Daoy (cell line): ENCODE measurements around the gene POTEF. TPM values are rescaled to one million over a fixed set of nuclear protein-coding genes. Genes with fewer than 3 reads are reported as not detected.
"Not testable (repeated sequence)": the region's sequence is repeated elsewhere in the genome, so short reads cannot be mapped to it uniquely, and the experiment has no call there.

Source experiments
- DNase-seq: peaks from one replicate; pipeline ENCODE4 v3.0.0-alpha.2; 2015; ENCODE audit warnings: low read depth
- total RNA-seq: library from RNA; depleted of rRNA; stranded (reverse); fragments of >200 nt; shearing (Covaris generic); gene quantifications from 2 replicates; pipeline ENCODE4 v1.2.3, GENCODE V29; 2014; rRNA removed

The POTEF gene
- total RNA-seq, 1 experiment from 2014 or later: 4.0 TPM

DNA sequence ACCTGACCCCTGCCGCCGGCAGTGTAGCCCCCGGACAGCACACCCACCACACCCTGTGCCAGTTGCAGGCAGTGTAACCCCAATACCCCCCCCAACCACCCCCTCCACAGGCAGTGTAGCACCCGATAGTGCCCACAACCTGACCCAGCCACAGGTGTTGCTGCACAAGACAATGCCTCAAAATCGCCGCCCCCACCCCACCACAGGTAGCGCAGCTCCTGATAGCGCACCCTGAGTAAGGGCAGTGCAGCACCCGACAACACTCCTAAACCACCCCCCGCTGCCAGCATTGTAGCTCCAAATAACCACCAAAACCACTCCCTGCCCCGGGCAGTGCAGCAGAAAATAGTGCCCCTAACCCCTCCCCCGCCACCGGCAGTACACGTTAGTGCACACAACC, 558 bp downstream of the POTEF start:
- not testable (repeated sequence) for DNase-seq

DNA sequence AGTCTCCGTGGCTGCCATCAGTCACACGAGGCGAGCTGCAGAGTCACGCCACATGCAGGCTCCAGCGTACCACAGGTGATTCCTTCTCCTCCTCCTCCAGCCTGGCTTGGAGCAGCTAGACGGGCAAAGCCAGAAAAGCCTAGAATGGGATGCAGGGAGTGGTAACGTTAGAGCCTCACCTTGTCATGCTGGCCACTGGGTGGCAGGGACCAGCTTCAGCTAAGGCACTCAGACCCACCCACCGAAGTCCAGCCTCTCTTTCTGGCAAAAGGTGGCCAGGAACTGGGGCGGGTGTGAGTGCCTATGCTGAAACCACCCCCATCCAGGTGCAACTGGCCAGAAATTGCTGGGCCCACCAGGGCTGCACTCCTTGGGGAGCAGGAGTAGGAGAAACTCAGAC, 1.3 kb downstream of the POTEF start:
- DNase-seq: not testable (repeated sequence)

DNA sequence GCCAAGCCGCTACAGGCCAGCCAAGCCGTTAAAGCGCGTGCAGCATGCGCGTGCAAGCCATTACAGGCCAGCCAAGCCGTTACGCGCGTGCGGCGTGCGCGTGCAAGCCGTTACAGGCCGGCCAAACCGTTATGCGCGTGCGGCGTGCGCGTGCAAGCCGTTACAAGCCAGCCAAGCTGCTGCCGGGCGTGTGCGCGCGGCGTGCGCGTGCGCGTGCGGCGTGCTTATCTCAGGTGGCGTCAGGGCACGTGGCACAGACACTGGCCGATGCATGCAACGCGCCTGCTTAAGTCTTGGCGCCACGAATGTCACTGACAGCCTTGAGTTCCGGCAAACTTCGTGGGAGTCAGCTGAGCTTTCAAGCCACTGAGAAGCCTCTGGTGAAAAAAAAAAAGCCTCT, 8.1 kb downstream of the POTEF start:
- DNase-seq: not testable (repeated sequence)

DNA sequence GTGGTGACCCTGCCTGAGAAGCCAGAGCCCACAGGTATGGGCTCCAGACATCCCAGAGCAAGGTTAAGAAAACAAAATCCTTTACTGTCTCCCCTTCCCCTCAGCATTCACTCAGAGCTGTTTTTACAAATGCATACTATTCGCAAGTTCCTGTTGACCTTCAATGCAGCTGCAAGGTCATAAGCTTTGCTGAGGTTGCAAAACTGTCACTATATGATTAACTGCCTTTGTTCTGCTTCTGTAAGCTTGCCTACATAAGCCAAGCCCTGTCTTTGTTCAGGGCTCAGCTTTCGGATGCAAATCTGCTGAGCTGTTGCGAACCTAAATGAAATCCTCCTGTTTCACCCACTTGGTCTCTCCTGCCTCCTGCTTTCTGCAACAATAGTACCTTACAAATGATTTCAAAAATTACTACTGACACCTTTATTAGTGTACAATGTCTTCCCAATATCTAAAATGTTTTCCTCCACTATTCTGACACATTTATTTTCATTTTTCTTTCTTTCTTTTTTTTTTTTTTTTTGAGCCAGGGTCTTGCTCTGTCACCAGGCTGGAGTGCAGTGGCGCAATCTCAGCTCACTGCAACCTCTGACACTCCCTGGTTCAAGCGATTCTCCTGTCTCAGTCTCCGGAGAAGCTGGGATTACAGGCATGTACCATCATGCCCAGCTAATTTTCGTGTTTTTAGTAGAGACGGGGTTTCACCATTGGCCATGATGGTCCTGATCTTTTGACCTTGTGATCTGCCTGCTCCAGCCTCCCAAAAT, 26.2 kb downstream of the POTEF start:
- not testable (repeated sequence) for DNase-seq

DNA sequence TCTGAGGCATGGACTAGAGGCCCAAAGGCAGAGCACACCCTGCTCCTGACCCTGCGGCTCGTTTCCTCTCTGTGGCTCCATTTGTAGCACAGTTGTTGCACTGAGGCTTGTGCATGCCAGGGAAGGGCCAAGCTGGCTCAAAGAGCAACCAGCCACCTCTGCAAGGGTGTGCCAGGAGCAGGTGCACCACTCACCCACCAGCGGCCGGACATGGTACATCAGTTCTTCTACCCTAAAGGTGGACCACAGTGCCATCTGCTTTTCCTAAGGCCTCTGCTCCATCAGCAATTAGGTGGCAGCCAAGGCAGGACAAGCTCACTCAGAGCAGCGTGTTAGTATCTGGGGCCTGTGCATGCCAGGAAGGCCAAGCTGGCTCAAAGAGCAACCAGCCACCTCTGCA, 66.4 kb downstream of the POTEF start:
- DNase-seq: not testable (repeated sequence)

DNA sequence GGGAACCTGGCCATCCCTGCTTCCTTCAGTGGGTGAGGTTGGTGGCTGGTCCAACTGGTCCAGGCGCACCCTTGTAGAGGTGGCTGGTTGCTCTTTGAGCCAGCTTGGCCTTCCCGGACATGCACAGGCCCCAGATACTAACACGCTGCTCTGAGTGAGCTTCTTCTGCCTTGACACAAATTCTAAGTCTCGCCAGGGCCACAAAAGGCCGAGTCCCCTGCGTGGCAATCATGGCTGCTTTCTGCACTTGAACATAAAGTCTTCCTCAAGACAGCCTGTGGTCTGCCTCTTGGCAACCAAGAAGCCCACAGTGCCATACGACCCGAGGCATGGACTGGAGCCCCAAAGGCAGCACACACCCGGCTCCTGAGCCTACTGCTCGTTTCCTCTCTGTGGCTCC, 69.0 kb downstream of the POTEF start:
- not testable (repeated sequence) for DNase-seq

DNA sequence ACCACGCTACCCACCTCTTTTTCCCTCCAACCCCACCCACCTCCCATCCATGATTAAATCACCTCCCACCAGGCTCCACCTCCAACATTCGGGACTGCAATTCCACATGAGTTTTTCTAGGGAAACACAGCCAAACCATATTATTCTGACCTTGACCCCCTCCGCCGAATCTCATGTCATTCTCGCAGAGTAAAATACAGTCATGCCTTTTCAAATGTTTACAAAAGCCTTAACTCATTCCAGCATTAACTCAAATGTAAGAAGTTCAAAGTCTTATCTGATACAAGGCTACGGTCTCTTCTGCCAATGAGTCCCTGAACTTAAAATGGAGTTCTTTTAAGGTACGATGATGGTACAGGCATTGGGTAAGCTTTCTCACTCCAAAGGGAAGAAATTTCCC, 72.7 kb downstream of the POTEF start:
- DNase-seq: not testable (repeated sequence)

DNA sequence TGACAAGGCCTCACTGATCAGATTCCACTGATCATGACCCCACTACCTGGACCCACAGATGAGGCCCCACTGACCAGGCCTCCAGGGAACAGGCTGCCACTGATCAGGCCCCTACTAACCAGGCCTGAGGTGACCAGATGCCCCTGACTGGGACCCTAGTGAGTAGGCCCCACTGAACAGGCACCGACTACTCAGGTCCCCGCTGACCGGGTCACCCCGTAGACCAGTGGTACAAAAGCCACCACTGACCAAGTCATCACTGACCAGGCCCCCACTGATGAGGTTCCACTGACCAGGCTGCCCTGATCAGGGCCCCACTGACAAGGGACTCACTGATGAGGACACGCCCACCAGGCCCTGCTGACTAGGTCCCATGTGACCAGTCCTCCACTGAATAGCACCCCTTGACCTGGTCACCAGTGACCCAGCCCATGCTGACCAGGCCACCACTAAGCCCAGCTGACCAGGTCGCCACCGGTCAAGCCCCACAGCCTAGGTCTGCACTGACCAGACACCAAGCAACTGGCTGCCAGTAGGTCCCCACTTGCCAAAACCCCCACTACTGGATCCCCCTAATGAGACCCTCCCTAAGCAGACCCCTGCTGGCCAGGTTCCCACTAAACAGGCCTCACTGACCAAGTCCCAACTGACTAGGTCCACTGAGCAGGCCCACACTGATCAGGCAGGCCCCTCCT, 75.7 kb downstream of the POTEF start:
- DNase-seq: not testable (repeated sequence)

DNA sequence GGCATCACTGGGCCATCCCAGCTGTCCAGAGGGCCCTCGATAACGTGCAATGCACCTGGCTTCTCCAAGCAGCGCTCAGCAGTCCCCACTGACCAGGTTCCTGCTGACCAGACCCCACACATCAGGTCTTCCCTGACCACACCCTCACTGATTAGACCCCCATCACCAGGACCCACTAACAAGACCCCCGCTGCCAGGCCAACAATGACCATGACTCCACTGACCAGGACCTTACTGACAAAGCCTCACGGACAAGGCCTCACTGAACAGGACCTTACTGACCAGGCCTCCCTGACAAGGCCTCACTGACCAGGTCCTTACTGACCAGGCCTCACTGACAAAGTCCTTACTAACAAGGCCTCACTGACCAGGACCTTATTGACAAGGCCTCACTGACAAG, 76.6 kb downstream of the POTEF start:
- not testable (repeated sequence) for DNase-seq

DNA sequence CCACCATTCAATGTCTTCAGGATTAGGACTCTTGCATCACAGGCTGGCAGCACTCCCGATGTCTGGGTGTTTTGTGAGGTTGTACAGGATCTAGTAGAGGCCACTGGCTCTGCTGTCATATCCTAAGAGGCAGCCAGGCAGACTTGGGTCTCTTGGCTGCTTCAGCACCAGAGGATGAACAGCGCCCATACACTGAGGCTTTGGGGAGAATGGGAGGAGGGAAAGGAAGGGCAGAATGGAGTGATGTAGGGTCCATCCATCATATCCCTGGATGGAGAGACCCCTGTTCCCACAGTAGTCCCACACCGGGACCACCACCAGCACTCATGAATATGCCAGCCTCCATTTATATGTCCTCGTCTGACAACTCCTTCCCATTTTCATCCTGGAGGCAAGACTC, 80.6 kb downstream of the POTEF start:
- DNase-seq: not testable (repeated sequence)

DNA sequence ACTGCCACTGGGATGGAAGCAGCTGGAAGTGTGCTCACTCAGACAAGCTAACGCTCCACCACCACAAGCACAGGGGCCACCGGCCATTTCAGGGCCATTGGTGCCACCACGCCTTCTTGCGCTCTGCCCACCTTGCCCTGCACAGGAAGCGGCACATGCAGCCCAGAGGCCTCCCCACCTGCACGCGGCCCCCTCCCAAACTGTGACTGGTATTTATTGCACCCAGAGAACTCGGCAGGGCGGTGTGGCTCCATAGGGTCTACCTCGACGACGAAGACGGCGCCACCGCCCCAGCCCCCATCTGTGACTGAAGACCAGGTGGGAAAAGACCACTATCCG, 90.8 kb downstream of the POTEF start:
- not testable (repeated sequence) for DNase-seq

DNA sequence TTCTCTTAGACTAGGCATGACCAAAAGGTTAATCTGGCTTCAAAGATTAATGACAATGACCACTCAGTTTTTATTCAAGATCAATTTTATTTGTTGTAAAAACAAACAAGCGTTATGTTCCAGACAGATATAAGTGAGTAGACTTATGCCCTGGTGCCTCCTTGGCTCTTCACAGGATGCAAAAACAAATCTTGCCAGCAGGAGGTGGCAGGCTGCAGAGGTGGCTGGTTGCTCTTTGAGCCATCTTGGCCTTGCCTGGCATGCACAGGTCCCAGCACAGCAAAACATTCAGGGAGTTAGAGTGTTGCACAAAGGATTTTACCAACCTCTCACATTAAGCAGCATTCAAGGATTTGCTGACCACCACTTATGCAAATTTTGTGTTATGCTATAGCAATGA, 103.1 kb downstream of the POTEF start:
- DNase-seq: not testable (repeated sequence)

Other genes with a start within 250 kb of the POTEF start
- not detected in 2 replicates for gene RAB6C, start 149.6 kb downstream of the POTEF start, total RNA-seq
- 3.3 and 33.7 TPM in 2 replicates for gene CCDC74B, start 15.9 kb upstream of the POTEF start, total RNA-seq
- gene SMPD4, start 52.4 kb upstream of the POTEF start, total RNA-seq: 23.5 and 28.9 TPM in 2 replicates
- gene MZT2B, start 53.0 kb upstream of the POTEF start, total RNA-seq: 130 and 152 TPM in 2 replicates
- gene TUBA3E, start 69.2 kb upstream of the POTEF start, total RNA-seq: 1.0 and 3.5 TPM in 2 replicates
- gene IMP4, start 213.7 kb upstream of the POTEF start, total RNA-seq: 294 and 327 TPM in 2 replicates
- 7.1 and 18.0 TPM in 2 replicates for gene PTPN18, start 226.8 kb upstream of the POTEF start, total RNA-seq